Neural cell (in vitro differentiated cells): ENCODE data around the gene GPR3.

ENCODE experiments used
- EZH2 ChIP-seq: fragments of 200-600, 300-800 bp; shearing (Covaris generic), sonication (generic); IDR thresholded peaks from 2 replicates; pipeline ENCODE4 v1.6.1; 2014; ENCODE audit warnings: antibody characterized with exemption, low read length, borderline replicate concordance, mild to moderate bottlenecking; ENCODE audit not compliant: insufficient read depth, poor library complexity, severe bottlenecking
- TF ChIP-seq, protein P1 (sequence below): fragments of 450-650 bp; IDR thresholded peaks from 2 replicates; pipeline ENCODE4 v1.5.1; 2014; ENCODE audit warnings: antibody characterized with exemption, mild to moderate bottlenecking, moderate library complexity; ENCODE audit not compliant: poor library complexity, severe bottlenecking

DNA sequence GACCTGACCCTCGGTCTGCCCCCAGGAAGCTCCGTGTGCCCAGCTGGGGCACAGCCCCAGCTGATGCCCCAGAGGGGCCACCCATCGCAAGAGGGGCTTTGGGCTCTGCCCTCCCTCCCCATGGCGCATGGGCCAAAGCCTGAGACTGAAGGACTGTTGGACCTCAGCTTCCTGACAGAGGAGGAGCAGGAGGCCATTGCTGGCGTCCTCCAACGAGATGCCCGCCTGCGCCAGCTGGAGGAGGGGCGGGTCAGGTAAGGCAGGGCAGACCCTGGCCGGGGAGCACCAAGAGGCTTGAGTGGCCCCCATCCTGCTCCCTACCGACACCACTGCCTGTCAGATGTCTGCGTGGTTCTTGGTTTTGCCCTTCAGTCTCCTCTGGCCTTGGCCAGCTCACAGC is 47.1 kb upstream of the GPR3 start:
- TF ChIP-seq, protein P1, sequence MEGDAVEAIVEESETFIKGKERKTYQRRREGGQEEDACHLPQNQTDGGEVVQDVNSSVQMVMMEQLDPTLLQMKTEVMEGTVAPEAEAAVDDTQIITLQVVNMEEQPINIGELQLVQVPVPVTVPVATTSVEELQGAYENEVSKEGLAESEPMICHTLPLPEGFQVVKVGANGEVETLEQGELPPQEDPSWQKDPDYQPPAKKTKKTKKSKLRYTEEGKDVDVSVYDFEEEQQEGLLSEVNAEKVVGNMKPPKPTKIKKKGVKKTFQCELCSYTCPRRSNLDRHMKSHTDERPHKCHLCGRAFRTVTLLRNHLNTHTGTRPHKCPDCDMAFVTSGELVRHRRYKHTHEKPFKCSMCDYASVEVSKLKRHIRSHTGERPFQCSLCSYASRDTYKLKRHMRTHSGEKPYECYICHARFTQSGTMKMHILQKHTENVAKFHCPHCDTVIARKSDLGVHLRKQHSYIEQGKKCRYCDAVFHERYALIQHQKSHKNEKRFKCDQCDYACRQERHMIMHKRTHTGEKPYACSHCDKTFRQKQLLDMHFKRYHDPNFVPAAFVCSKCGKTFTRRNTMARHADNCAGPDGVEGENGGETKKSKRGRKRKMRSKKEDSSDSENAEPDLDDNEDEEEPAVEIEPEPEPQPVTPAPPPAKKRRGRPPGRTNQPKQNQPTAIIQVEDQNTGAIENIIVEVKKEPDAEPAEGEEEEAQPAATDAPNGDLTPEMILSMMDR: no peak
- TF ChIP-seq EZH2: no peak
